ENCODE results near the gene C1QTNF7.
A peak's percentile ranks its signal among the peaks of the same experiment; 100 is the strongest.

Gene C1QTNF7

GRCh38 chr4:15390494-15390893, 37.3 kb upstream of the C1QTNF7 start:
- TF ChIP-seq CTCF (IDR thresholded peaks at IDR 0.05), result no peak
- TF ChIP-seq ZFX (IDR thresholded peaks at IDR 0.05; ENCODE audit: borderline replicate concordance), result no peak
- H3K27ac ChIP-seq, result no peak overlapping the region

GRCh38 chr4:15392053-15392805, 35.6 kb upstream of the C1QTNF7 start:
- H3K27ac ChIP-seq, result no peak overlapping the region
- no peak for TF ChIP-seq CTCF (IDR thresholded peaks at IDR 0.05)
- TF ChIP-seq ZFX (IDR thresholded peaks at IDR 0.05; ENCODE audit: borderline replicate concordance), result no peak

- TF ChIP-seq ZFX (IDR thresholded peaks at IDR 0.05; ENCODE audit: borderline replicate concordance) (no peak), CTCF (IDR thresholded peaks at IDR 0.05) (no peak)
Measured at GRCh38 chr4:15395311-15395710, 32.5 kb upstream of the C1QTNF7 start.

GRCh38 chr4:15396157-15396800, 31.6 kb upstream of the C1QTNF7 start:
- H3K27ac ChIP-seq, result no peak overlapping the region
- peak; percentile 88 for TF ChIP-seq CTCF (IDR thresholded peaks at IDR 0.05)
- TF ChIP-seq ZFX (IDR thresholded peaks at IDR 0.05; ENCODE audit: borderline replicate concordance), result no peak

More at GRCh38 chr4:15395311-15395710, 32.5 kb upstream of the C1QTNF7 start:
- no peak overlapping the region for H3K27ac ChIP-seq

GRCh38 chr4:15398001-15398400, 29.8 kb upstream of the C1QTNF7 start:
- TF ChIP-seq CTCF (IDR thresholded peaks at IDR 0.05) (no peak), ZFX (IDR thresholded peaks at IDR 0.05; ENCODE audit: borderline replicate concordance) (no peak)
- H3K27ac ChIP-seq, result no peak overlapping the region

- TF ChIP-seq ZFX (IDR thresholded peaks at IDR 0.05; ENCODE audit: borderline replicate concordance) (no peak), CTCF (IDR thresholded peaks at IDR 0.05) (no peak)
- no peak overlapping the region for H3K27ac ChIP-seq
Measured at GRCh38 chr4:15398732-15399131, 29.1 kb upstream of the C1QTNF7 start.

- no peak overlapping the region for H3K27ac ChIP-seq
- TF ChIP-seq ZFX (IDR thresholded peaks at IDR 0.05; ENCODE audit: borderline replicate concordance) (no peak), CTCF (IDR thresholded peaks at IDR 0.05) (no peak)
Measured at GRCh38 chr4:15400226-15400625, 27.6 kb upstream of the C1QTNF7 start.

Data from 22Rv1 (cell line).